Measurements from ENCODE around the gene HNRNPUL1. TPM values are rescaled to one million over a fixed set of nuclear protein-coding genes. Genes with fewer than 3 reads are reported as not detected.

Gene HNRNPUL1
- total RNA-seq, 2 experiments from 2014 or later = 194 to 360 TPM

DNA sequence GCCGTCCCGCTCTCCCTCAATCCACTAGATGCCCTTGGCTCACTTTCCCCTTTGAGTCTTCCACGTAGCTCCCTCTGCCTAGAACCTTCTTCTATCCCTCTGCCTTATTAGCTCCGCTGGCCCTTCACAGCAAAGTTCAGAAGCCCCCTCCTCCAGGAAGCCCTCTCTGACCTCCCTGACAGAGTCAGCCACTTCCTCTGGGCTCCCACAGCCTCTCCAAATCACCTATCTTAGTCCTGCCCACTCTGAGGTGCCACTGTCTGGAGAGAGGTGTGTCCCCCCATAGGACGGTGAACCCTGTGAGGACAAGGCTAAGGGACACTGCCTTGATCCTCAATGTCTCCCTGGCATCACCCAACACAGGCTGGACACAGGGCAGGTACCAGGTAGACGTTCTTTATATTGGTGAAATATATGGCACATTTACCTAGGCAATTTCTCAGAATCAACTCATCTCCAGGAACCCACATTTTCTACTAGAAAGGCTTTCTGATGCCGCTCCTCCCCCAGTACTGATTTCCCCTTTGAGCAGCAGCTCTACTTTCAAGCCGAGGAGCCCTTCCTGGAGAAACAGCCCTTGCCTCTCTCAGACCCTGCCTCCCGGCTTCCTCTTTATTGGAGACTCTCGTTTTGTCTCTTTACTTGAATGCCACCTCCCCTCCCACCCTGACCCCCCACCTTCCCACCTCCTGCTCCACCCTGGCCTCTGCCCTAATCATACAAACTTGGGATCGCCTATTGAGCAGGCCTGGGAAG, 93.0 kb downstream of the HNRNPUL1 start:
- no TSS peak for BruUV-seq (replicated peaks)

More for the DNA sequence above, 93.0 kb downstream of the HNRNPUL1 start:
- Histone ChIP-seq H3K9me2 (ENCODE audit: insufficient read depth, low read length) (no peaks in the 10 kb centered on the region), H3K36me3 (ENCODE audit: insufficient read depth, low read length) (no peaks in the 10 kb centered on the region), H4K20me1 (ENCODE audit: insufficient read depth, low read length) (no peaks in the 10 kb centered on the region; the same call in 1 of the 2 replicates), H3K79me2 (ENCODE audit: insufficient read depth, low read depth, low read length) (peaks cover 14% of the 10 kb centered on the region; the same call in 1 of the 2 replicates), H3K4me1 (ENCODE audit: insufficient read depth, low read length, poor library complexity, severe bottlenecking) (peaks cover 6% of the 10 kb centered on the region), H3K4me3 (ENCODE audit: low read depth, low read length, poor library complexity, severe bottlenecking) (no peak overlapping the region), H3K27ac (ENCODE audit: low read depth, low read length, poor library complexity, severe bottlenecking) (no peak overlapping the region), H3K9me3 (ENCODE audit: low read length) (no peaks in the 10 kb centered on the region), H3K4me2 (ENCODE audit: low read length) (no peak overlapping the region), H2AFZ (ENCODE audit: low read length) (no peak overlapping the region)
- DNase-seq (ENCODE audit: low spot score) = no peak
- intact Hi-C loops (cut with micrococcal nuclease; ENCODE audit: unreplicated experiment) = no loop called here
- TF ChIP-seq EZH2phosphoT487 (IDR thresholded peaks at IDR 0.05; ENCODE audit: borderline replicate concordance, low read depth, low read length) (no peak), CTCF (conservative IDR thresholded peaks at IDR 0.05; ENCODE audit: low read length) (no peak)
- ChIA-PET CTCF (ENCODE audit: unreplicated experiment) (no interaction called here), POLR2A (interaction anchor here (0.5 to 0.6 kb wide), 2 partner anchors 94 to 97 kb away, joined by 3 to 4 read pairs; no protein-coding TSS in a partner anchor)

Small RNA genes lying within 50 kb of the gene (small RNA-seq; reads per million reads assigned to genes)
- not detected for gene RN7SL34P

Other genes starting within 250 kb of the HNRNPUL1 start
- not detected in 2 replicates for gene CYP2A13, start 175.9 kb upstream of the HNRNPUL1 start, total RNA-seq (2014; rRNA removed; shearing (Covaris generic))
- not detected in 2 replicates for gene CYP2A13, start 175.9 kb upstream of the HNRNPUL1 start, total RNA-seq (2022)
- gene CYP2F1, start 149.9 kb upstream of the HNRNPUL1 start, total RNA-seq (2014; rRNA removed; shearing (Covaris generic)) = not detected in 2 replicates
- not detected in 2 replicates for gene CYP2F1, start 149.9 kb upstream of the HNRNPUL1 start, total RNA-seq (2022)
- gene CYP2S1, start 71.2 kb upstream of the HNRNPUL1 start, total RNA-seq (2014; rRNA removed; shearing (Covaris generic)) = not detected in 2 replicates
- not detected in 2 replicates for gene CYP2S1, start 71.2 kb upstream of the HNRNPUL1 start, total RNA-seq (2022)
- not detected in 2 replicates for gene AXL, start 45.1 kb upstream of the HNRNPUL1 start, total RNA-seq (2014; rRNA removed; shearing (Covaris generic))
- gene AXL, start 45.1 kb upstream of the HNRNPUL1 start, total RNA-seq (2022) = not detected in 2 replicates
- gene CCDC97, start 45.8 kb downstream of the HNRNPUL1 start, total RNA-seq (2014; rRNA removed; shearing (Covaris generic)) = 14.4 and 15.0 TPM in 2 replicates
- 35.0 and 36.6 TPM in 2 replicates for gene CCDC97, start 45.8 kb downstream of the HNRNPUL1 start, total RNA-seq (2022)
- gene TGFB1, start 89.5 kb downstream of the HNRNPUL1 start, total RNA-seq (2014; rRNA removed; shearing (Covaris generic)) = 10.9 and 15.5 TPM in 2 replicates
- 69.9 and 88.8 TPM in 2 replicates for gene TGFB1, start 89.5 kb downstream of the HNRNPUL1 start, total RNA-seq (2022)
- 1.7 and 3.9 TPM in 2 replicates for gene B9D2, start 99.8 kb downstream of the HNRNPUL1 start, total RNA-seq (2014; rRNA removed; shearing (Covaris generic))
- gene B9D2, start 99.8 kb downstream of the HNRNPUL1 start, total RNA-seq (2022) = 3.4 and 5.2 TPM in 2 replicates
- gene TMEM91, start 112.2 kb downstream of the HNRNPUL1 start, total RNA-seq (2014; rRNA removed; shearing (Covaris generic)) = 5.6 and 10.7 TPM in 2 replicates
- gene TMEM91, start 112.2 kb downstream of the HNRNPUL1 start, total RNA-seq (2022) = 12.7 and 13.5 TPM in 2 replicates
- 48.3 and 55.8 TPM in 2 replicates for gene EXOSC5, start 133.0 kb downstream of the HNRNPUL1 start, total RNA-seq (2014; rRNA removed; shearing (Covaris generic))
- 36.0 and 40.0 TPM in 2 replicates for gene EXOSC5, start 133.0 kb downstream of the HNRNPUL1 start, total RNA-seq (2022)
- gene BCKDHA, start 133.4 kb downstream of the HNRNPUL1 start, total RNA-seq (2014; rRNA removed; shearing (Covaris generic)) = 34.6 and 66.4 TPM in 2 replicates
- gene BCKDHA, start 133.4 kb downstream of the HNRNPUL1 start, total RNA-seq (2022) = 16.8 and 17.8 TPM in 2 replicates
- gene B3GNT8, start 163.0 kb downstream of the HNRNPUL1 start, total RNA-seq (2014; rRNA removed; shearing (Covaris generic)) = 0.47 TPM in 1 of 2 replicates, not detected in the other
- gene B3GNT8, start 163.0 kb downstream of the HNRNPUL1 start, total RNA-seq (2022) = 0.40 TPM in 1 of 2 replicates, not detected in the other
- 22.4 and 30.6 TPM in 2 replicates for gene DMAC2, start 175.5 kb downstream of the HNRNPUL1 start, total RNA-seq (2014; rRNA removed; shearing (Covaris generic))
- gene DMAC2, start 175.5 kb downstream of the HNRNPUL1 start, total RNA-seq (2022) = 40.6 and 41.6 TPM in 2 replicates
- gene ERICH4, start 178.8 kb downstream of the HNRNPUL1 start, total RNA-seq (2014; rRNA removed; shearing (Covaris generic)) = not detected in 2 replicates
- not detected in 2 replicates for gene ERICH4, start 178.8 kb downstream of the HNRNPUL1 start, total RNA-seq (2022)

All from OCI-LY7 (cell line).